ENCODE measurements around the gene ERP27.

The ERP27 gene

DNA sequence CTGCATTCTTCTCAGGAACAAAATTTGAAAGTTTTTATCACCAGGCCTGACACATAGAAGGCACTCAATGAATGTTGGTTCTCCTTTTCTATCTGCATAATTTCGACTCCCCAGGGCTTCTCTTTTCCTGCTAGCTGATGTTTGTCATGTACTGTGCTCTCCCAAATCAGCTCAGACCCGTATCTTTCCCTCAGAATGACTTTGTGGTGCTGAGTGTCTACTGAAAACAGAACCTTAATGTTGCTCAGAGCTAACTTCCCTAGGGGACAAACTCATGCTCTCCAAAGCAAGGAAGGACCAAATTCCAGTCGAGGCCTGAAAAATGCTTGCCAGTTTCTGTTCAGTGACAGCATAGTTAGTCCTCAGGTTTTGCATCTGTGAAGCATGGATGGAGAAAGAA lies 21.1 kb upstream of the ERP27 start:
- no peak for DNase-seq (ENCODE audit: low spot score)

GRCh38 chr12:14959126-14959440 lies 20.7 kb upstream of the ERP27 start:
- no peak for DNase-seq (ENCODE audit: low spot score)

DNA sequence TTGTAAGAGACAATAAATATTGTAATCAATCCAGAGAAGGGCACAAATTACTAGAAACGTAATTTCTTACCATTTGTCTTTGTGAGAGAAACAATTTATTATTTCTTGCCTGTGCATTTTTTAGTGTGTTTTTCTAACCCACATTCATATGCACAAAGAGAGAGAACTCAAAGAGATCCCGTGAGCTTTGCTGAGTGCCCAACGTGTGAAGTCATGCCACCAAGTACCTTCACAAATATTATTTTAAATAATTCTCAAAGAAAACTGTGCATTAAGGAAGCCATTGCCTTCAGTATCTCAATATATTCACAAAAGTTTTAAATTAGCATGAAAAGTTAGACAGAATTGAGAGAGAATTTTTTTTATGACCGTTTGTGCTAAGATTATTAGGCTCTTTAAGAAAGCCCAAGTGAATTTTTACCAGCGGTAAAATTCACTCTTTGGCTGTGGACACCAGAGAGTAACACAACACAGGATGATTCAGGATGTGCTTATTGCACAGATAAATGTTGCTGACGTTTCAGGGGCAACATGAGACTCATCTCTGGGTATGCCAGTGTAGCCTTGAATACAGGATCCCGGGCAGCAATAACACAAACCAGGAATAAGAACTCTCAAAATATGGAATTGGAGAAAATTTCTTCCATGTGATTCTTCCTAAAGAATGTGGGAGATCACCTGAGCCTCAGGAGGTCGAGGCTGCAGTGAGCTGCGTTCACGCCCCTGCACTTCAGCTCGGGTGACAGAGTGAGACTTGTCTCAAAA lies 20.2 kb upstream of the ERP27 start:
- DNase-seq (ENCODE audit: low spot score): no peak

DNA sequence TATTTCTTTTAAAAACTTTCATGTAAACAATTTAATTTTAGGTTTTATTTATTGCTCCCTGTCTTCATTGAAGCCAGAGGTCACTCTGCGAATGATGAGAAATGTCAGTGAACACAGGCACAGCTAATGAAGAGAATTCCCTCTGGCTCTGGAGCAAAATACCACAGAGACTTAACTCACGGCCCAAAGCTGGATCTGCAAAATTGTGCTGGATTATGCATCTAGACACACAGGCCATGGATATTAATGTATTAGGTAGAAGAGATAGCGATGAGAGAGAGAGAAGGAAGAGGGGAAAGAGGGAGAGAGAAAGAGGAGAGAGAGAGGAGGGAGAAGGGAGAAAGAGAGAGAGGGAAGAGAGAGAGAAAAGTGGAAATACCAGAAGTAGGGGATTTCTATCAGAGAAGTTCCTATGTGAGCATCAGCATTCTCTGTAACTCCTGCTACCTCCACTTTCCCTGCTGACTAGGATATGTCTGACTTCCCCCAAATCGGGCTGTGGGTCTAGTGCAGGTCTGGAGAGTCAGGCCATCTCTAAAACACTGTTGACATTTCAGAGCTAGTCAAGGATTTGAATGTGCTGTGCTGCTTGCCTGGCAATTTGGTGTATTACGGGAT lies 19.3 kb upstream of the ERP27 start:
- DNase-seq (ENCODE audit: low spot score): no peak

GRCh38 chr12:14956905-14957304 lies 18.6 kb upstream of the ERP27 start:
- no peak for DNase-seq (ENCODE audit: low spot score)

- no peak for DNase-seq (ENCODE audit: low spot score)
Measured at GRCh38 chr12:14956024-14956891, 17.9 kb upstream of the ERP27 start.

- DNase-seq (ENCODE audit: low spot score): no peak
Measured at GRCh38 chr12:14954269-14954668, 15.9 kb upstream of the ERP27 start.

DNA sequence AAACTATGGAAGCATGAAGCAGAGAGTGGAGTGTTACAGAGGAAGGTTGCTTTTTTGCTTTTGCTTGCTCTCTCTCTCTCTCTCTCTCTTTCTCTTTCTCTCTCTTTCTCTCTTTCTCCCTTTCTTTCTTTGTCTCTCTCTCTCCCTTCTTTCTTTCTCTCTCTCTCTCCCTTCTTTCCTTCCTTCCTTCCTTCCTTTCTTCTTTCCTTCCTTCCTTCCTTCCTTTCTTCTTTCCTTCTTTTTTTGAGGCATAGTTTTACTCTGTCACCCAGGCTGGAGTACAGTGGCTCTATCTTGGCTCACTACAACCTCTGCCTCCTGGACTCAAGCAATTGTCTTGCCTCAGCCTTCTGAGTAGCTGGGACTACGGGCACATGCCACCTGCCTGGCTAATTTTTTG lies 15.4 kb upstream of the ERP27 start:
- DNase-seq (ENCODE audit: low spot score): no peak

DNA sequence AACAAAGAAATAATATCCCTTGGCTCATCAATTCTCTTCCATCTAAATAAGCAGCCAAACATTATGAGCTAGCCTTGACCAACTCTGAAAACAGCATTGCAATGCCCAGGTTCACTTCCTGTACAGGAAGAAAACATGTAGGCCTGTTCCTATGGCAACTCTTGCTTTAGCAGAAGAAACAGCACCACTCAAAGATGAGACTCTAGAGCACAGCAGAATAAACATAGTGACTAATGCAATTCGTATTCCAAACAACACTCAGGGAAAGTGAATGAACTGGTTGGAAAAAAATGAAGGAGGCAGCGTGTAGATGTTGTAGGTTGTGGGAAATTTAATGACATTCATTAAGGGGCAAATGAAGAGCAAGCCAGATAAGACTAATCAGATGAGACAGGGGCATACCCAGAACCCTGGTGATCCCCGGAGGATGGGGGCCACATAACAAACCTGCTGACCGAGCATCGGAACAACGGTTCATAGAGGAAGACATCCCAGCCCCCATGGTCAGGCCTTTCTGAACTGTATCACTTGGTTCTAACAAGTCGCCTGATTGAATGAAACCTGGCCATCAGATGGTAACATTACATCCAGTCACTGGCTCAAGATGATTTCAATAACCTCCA lies 14.1 kb upstream of the ERP27 start:
- DNase-seq (ENCODE audit: low spot score): peak; percentile 65

DNA sequence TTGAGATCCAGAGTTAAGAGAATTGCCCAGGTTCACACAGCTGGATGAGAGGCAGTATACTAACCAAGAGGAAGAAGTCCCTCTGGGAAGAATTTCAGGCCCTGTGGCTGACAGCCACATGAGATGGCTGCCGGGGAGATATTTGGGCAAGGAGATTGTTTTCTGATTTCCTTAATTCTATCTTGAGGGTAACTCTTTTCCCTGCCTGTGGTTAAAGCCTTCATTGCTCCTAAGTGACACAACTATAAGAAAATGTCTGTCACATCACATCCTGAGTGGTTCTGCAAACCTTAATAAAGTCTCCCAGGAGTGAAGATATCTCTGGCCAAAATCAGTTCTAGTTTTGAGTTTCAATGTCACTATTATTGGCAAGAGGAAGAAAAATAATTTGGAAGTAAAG lies 13.5 kb upstream of the ERP27 start:
- no peak for DNase-seq (ENCODE audit: low spot score)

DNA sequence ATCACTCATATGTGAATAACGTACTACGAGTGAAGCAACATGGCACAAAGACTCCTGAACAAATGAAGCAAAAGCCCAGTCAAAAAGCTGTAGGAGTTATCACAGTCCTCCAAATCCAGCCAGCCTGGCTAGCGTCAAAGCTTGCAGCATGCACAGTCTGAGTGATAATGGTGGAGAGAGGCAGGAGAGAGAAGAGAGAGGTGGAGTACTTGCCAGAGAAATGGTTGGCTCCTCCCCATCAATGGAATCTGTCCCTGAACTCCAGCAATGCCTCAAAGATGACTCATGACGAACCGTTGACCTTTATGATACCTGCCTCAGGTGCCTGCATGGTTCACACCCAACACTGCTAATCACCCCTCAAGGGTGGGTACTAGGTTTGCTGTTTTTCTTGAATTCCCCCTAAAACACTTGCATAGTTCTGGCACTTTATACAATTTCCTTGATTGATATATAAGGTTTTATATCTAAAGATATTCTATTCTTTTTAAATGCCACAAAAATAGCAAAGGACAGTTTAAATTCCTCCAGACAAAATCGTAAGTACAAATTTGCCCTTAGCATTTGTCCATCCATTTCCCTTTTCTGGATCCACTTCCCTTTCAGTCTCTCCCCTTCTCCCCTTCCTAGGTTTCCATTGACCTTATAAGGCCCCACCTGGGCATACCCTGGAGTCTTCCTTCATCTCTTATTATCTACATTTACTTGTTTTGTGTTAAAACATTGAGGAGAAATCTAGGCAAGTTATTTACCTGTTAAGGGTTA lies 12.8 kb upstream of the ERP27 start:
- no peak for DNase-seq (ENCODE audit: low spot score)

DNA sequence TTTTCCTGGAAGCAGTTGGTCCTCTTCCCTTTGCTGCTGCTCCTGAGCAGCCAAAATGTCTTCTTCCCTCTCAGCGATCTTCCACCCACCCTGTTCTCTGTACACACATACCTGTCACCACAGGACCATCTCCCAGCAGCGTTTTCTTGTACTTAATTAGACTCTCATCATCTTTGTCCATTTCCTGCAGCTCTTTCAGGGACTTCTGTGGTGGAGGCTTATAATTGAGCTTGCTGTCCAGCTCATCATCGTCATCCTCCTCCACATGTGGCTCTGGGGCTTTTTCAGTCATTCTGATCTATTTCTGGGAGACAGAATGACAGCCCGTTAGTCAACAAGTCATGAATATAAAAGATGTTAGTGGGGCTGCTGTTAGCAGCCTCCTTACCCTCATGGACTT lies 12.1 kb upstream of the ERP27 start:
- no peak for DNase-seq (ENCODE audit: low spot score)

DNA sequence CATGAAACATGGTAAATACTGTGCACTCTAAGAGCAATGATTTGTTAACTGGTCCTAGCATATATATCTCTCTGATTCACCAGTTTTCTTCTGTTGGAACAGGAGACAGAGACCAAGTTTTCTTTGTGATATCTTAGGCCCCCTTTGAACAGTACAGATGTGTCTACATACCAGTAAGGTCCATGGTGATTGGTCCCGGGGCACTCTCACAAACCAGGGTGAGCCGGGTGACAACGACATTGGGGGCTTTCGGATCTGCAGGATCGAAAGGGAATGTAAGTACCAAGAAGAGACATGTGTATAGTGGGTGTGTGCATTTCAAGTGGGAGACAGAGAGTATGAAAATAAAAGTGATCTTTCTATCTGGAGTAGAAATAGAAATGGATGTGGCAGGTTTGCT lies 11.3 kb upstream of the ERP27 start:
- no peak for DNase-seq (ENCODE audit: low spot score)

DNA sequence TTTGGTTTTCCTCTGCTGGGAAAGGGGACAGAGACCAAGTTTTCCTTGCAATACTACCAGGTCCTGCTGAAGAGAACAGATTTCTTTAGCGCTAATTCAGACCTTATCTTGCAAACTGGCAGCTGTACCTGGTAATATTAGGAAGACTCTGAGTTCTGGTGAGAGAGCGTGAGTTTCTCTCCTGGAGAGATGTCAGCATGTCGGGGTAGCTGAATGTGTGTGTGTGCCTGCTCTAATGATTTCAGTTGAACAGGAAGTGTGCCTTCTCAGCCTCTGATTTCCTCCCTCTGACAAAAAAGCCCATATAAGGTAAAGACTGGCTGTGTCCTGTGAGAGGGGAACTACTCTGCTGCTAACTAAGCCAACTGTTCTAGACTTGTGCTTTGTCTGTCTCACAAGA lies 10.3 kb upstream of the ERP27 start:
- peak; percentile 66 for DNase-seq (ENCODE audit: low spot score)

DNA sequence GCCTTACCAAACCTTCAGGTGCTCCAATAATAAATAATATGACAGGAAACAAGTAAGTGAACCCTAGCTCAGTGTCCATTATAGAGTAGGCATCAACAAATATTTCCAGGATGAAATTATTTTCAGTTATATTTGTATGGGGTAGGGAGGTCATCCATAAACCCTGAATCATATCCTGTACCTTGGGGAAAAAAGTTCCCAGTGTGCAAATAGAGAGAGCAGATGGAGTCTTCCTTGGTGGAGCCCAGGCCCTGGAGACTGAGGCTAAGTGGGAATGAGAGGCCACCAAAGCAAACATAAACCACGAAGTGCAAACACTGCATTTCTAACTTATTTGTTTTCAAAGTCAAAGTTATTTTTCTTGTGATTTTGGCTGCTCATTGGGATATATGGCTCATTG lies 8.5 kb upstream of the ERP27 start:
- DNase-seq (ENCODE audit: low spot score): no peak

DNA sequence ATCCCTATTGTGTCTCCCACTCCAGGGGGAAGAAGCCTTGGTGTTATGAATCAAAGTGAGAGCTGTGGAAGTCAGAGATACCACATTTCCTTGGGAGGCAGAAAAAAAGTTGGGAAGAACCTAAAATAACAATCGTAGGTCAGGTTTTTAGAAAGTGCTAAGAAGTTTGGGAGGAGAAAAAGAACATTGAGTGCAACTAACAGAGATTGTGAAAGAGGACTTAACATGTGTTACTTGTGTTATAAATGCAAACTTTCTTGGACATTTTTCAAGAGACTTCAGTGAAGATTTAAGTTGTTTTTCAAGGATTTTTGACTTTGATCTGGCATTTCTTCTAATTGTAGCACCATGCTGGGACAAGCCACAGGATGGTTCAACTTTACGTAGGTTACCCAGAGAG lies 7.8 kb upstream of the ERP27 start:
- no peak for DNase-seq (ENCODE audit: low spot score)

DNA sequence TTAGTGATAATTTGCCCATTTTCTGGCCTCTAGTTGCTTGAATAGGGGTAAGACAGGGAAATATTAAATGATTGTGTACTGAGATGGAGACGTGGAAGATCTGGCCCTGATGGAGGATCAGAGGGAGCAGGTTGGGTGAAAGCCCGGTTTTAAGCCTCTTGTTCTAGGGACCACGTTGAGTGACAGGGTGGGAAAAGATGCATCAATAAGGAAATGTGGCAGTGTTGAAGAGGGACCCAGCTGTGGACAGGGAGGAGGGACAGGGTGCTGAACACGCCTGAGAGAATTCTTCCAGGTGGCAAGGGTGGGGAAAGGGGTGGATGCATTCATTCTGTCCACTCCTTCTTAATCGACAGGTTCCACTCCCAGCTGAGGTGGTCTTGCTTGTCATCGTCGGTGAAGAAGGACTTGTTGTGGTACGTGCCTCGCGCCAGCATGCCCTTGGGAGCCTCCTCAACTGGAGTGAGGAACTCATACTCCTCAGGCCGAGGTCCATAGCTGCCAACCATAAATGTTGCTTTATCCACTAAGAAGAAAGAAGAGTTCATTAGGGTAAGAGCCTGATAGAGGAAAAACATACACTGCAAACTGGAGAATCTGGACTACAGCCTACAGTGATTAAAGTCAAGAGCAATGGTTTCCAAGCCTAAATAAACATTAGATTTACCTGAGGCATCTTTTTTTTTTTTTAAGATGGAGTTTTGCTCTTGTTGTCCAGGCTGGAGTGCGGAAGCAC lies 4.0 kb upstream of the ERP27 start:
- no peak for DNase-seq (ENCODE audit: low spot score)

- no peak for DNase-seq (ENCODE audit: low spot score)
Measured at GRCh38 chr12:14941369-14941768, 3.0 kb upstream of the ERP27 start.

DNA sequence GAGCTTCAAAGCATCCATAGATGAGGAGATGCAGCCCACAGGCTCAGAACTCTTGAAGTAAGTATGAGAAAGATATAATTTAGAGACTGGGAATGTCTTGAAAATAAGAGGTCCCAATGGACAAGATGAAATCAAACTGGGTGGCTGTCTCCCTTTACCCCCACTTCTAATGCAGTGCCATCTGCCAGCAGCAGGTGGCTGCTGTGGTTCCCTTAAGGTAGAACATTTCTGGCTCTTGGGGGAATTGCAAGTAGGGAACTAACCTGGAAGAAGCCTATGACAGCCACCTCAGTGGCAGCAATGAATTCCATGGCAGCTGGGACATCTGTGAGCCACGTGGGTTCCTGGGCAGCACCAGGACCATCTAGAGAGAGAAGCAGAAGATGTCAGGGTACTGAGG lies 648 bp downstream of the ERP27 start:
- no peak for DNase-seq (ENCODE audit: low spot score)

DNA sequence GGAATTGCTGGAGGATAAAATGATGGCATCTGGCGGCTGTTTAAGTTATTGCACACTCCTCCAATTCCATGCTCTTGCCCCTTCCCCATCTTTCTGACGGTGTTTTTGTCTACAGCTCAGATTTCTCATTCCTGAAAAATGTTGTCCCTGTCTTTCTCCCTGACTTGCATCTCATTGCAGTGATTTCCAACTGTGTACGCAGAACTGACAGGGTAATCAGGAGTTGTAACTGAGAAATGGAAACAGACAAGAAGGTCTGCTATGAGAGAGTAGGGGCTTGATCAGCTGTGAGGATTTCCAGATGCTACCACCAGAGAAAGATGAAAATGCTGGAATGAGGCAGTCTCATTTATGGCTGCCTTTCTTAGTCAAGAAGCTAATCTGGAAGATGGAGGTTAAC lies 1.3 kb downstream of the ERP27 start:
- no peak for DNase-seq (ENCODE audit: low spot score)

GRCh38 chr12:14936224-14936861 lies 2.0 kb downstream of the ERP27 start:
- DNase-seq (ENCODE audit: low spot score): no peak
